Esophagus squamous epithelium (tissue), 5 donors: ENCODE results near the gene KLHL5. TPM values are rescaled to one million over a fixed set of nuclear protein-coding genes. Genes with fewer than 3 reads are reported as not detected.

Source experiments
- DNase-seq: peaks from one replicate; lab custom pipeline; 2025; lab: John Stamatoyannopoulos, UW
- H3K27ac ChIP-seq, 4 donors: fragments of 200-600 bp; sonication (generic); one replicate each; pipeline ENCODE4 v1.5.1; 2016 to 2019; ENCODE audit warnings: mild to moderate bottlenecking in 1 of 4
- H3K27me3 ChIP-seq, 4 donors: fragments of 200-600 bp; sonication (generic); 1 replicate in 3 of 4; 2 replicates in 1 of 4; pipeline versions ENCODE4 v1.5.1 to v1.6.0; 2017 to 2021; ENCODE audit warnings: antibody characterized with exemption in 1 of 4
- H3K36me3 ChIP-seq, 3 donors: fragments of 200-600 bp; sonication (generic); one replicate each; pipeline ENCODE4 v1.5.1; 2016 to 2019
- H3K4me1 ChIP-seq, 3 donors: fragments of 200-600 bp; sonication (generic); one replicate each; pipeline ENCODE4 v1.5.1; 2017 to 2019
- H3K4me3 ChIP-seq, 4 donors: fragments of 200-600 bp; sonication (generic); 1 replicate in 3 of 4; 2 replicates in 1 of 4; pipeline ENCODE4 v1.5.1; 2016 to 2019; ENCODE audit warnings: mild to moderate bottlenecking in 2 of 4, moderate library complexity in 1 of 4
- H3K9me3 ChIP-seq, 3 donors: fragments of 200-600 bp; sonication (generic); one replicate each; pipeline ENCODE4 v1.5.1; 2016 to 2019
- CTCF ChIP-seq, 6 experiments: fragments of 450-650 bp in 4 of 6; fragments of 200-600 bp in 2 of 6; sonication (generic) in 2 of 6; IDR thresholded peaks; one replicate each; pipeline ENCODE4 v1.5.1; 2016 to 2019; ENCODE audit warnings: antibody characterized with exemption in 6 of 6, mild to moderate bottlenecking in 4 of 6, moderate library complexity in 4 of 6
- POLR2A ChIP-seq, 4 donors: fragments of 450-650 bp; IDR thresholded peaks; one replicate each; pipeline ENCODE4 v1.6.1; 2017; ENCODE audit warnings: antibody characterized with exemption in 4 of 4, mild to moderate bottlenecking in 4 of 4, moderate library complexity in 3 of 4
- WGBS, 2 donors: methylation state at CpG; one replicate each; pipeline ENCODE4 v1.1.5; 2018; 5-methylcytosine and 5-hydroxymethylcytosine counted together
- intact Hi-C: fragments of 100-400 bp; cut with DNase I; formaldehyde crosslinking; loops from one replicate; pipeline ENCODE4 v1.15.0; 2022
- total RNA-seq, 4 donors: library from RNA; depleted of rRNA; stranded (reverse); fragments of >200 nt; gene quantifications; one replicate each; pipeline ENCODE4 v1.1.0, GENCODE V29; 2016
- donor health status: DM: yes; HTN: yes; CAD: no.

KLHL5 gene
- total RNA-seq, 4 donors from 2014 or later, result 4.6 to 47.3 (median 18.9) TPM

- 94 to 98% methylated on average over 2 of the region's 2 CpGs for WGBS, 2 donors
- H3K9me3 ChIP-seq, result no peaks in the 10 kb centered on the region
- H3K36me3 ChIP-seq, result no peaks in the 10 kb centered on the region
- H3K27me3 ChIP-seq, result no peaks in the 10 kb centered on the region
- H3K27ac ChIP-seq, result no peak overlapping the region
- DNase-seq, result no peak
- no peak for TF ChIP-seq CTCF (IDR thresholded peaks at IDR 0.05)
- TF ChIP-seq POLR2A (IDR thresholded peaks at IDR 0.05), result no peak
- intact Hi-C loops, result no loop called here
- peaks cover 0 to 21% (median 0%) of the 10 kb centered on the region in 3 donors for H3K4me1 ChIP-seq
- H3K4me3 ChIP-seq, result no peak overlapping the region
These were observed 4.3 kb downstream of the KLHL5 start for GRCh38 chr4:39066371-39066770.

GRCh38 chr4:39067031-39067430 is 5.0 kb downstream of the KLHL5 start:
- H3K4me3 ChIP-seq, result no peak overlapping the region
- H3K9me3 ChIP-seq, result no peaks in the 10 kb centered on the region
- H3K27ac ChIP-seq, result no peak overlapping the region
- no peaks in the 10 kb centered on the region for H3K36me3 ChIP-seq
- no peaks in the 10 kb centered on the region for H3K27me3 ChIP-seq
- H3K4me1 ChIP-seq, result peaks cover 0 to 18% (median 0%) of the 10 kb centered on the region in 3 donors
- TF ChIP-seq CTCF (IDR thresholded peaks at IDR 0.05) (no peak), POLR2A (IDR thresholded peaks at IDR 0.05) (no peak)
- WGBS, 2 donors, result 91 to 94% methylated on average over 2 of the region's 2 CpGs
- intact Hi-C loops, result no loop called here
- DNase-seq, result no peak

GRCh38 chr4:39067451-39067850 is 5.4 kb downstream of the KLHL5 start:
- Histone ChIP-seq H3K4me1 (peaks cover 0 to 13% (median 0%) of the 10 kb centered on the region in 3 donors), H3K9me3 (no peaks in the 10 kb centered on the region), H3K4me3 (no peak overlapping the region), H3K27me3 (no peaks in the 10 kb centered on the region), H3K36me3 (no peaks in the 10 kb centered on the region), H3K27ac (no peak overlapping the region)
- DNase-seq, result no peak
- WGBS, 2 donors, result 77 to 94% methylated on average over 3 of the region's 3 CpGs
- intact Hi-C loops, result no loop called here
- TF ChIP-seq POLR2A (IDR thresholded peaks at IDR 0.05) (no peak), CTCF (IDR thresholded peaks at IDR 0.05) (no peak)

- H3K4me1 ChIP-seq, result peaks cover 0 to 11% (median 0%) of the 10 kb centered on the region in 3 donors
- 39 to 81% methylated on average over 3 of the region's 3 CpGs for WGBS, 2 donors
- TF ChIP-seq CTCF (IDR thresholded peaks at IDR 0.05) (no peak), POLR2A (IDR thresholded peaks at IDR 0.05) (no peak)
- H3K27me3 ChIP-seq, result no peaks in the 10 kb centered on the region
- no peak overlapping the region for H3K27ac ChIP-seq
- no peak overlapping the region for H3K4me3 ChIP-seq
- DNase-seq, result no peak
- H3K9me3 ChIP-seq, result no peaks in the 10 kb centered on the region
- H3K36me3 ChIP-seq, result no peaks in the 10 kb centered on the region
- intact Hi-C loops, result no loop called here
These were observed 6.9 kb downstream of the KLHL5 start for GRCh38 chr4:39068907-39069306.

GRCh38 chr4:39078829-39079228 is 16.8 kb downstream of the KLHL5 start:
- no peak for DNase-seq
- Histone ChIP-seq H3K27me3 (no peaks in the 10 kb centered on the region), H3K4me1 (no peaks in the 10 kb centered on the region), H3K36me3 (peaks cover 0 to 17% (median 0%) of the 10 kb centered on the region in 3 donors), H3K4me3 (no peak overlapping the region), H3K27ac (no peak overlapping the region), H3K9me3 (no peaks in the 10 kb centered on the region)
- intact Hi-C loops, result no loop called here
- 96 to 97% methylated on average over 2 of the region's 2 CpGs for WGBS, 2 donors
- TF ChIP-seq POLR2A (IDR thresholded peaks at IDR 0.05) (no peak), CTCF (IDR thresholded peaks at IDR 0.05) (no peak)
